ENCODE measurements around the gene BTBD6.

Gene BTBD6

GRCh38 chr14:105241641-105242040, 6.7 kb upstream of the BTBD6 start:
- no peak for DNase-seq

GRCh38 chr14:105244334-105244733, 4.0 kb upstream of the BTBD6 start:
- no peak for DNase-seq

DNA sequence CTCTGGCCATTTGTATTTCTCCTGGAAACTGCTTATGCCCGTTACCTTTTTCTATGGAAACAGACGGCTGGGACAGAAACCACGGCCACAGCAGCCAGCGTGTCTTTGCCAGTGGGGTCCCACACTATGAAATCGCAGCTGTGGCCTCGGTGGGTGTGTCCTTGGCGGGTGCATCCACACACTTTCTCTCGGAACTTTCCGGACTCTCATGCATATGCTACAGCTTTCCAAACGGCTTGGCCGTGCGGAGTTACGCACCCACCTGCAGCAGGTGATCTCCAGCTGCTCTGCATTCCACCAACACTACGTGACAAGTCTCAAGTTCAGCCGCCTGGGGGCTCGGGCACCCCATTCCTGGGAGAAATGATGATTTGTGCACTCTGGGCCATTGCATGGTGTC, 1.3 kb upstream of the BTBD6 start:
- DNase-seq = no peak

GRCh38 chr14:105247715-105248367, 492 bp upstream of the BTBD6 start:
- DNase-seq = no peak

GRCh38 chr14:105249182-105250007, 1.1 kb downstream of the BTBD6 start:
- DNase-seq = no peak

DNA sequence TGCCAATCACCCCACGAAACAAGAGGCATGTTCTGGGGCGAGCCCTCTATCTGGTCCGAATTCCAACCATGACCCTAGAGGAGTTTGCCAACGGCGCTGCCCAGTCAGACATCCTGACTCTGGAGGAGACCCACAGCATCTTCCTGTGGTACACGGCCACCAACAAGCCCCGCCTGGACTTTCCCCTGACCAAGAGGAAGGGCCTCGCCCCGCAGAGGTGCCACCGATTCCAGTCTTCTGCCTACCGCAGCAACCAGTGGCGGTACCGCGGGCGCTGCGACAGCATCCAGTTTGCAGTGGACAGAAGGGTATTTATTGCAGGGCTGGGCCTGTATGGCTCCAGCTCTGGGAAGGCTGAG, 1.7 kb downstream of the BTBD6 start:
- no peak for DNase-seq

DNA sequence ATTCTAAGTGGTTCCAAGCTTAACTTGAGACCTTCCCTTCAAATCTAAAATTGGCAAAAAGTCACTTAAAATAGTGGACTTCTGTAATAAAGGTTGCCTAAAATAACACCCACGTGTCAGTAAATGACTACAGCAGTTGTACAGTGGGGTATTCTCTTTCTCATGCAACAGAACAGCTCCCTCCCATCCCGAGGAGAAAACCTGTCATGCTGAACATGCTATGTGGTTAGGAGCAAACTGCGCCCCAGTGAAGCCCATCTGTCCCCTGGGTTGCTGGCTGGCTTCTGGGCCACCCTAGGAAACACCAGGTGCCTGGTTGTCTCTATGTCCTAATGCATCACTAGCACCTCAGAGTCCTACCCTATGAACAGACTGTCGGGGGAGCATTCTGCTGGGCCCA, 2.7 kb downstream of the BTBD6 start:
- DNase-seq = no peak

- DNase-seq = no peak
Observed at GRCh38 chr14:105251920-105252319, 3.6 kb downstream of the BTBD6 start.

GRCh38 chr14:105252552-105253328, 4.4 kb downstream of the BTBD6 start:
- DNase-seq = no peak

DNA sequence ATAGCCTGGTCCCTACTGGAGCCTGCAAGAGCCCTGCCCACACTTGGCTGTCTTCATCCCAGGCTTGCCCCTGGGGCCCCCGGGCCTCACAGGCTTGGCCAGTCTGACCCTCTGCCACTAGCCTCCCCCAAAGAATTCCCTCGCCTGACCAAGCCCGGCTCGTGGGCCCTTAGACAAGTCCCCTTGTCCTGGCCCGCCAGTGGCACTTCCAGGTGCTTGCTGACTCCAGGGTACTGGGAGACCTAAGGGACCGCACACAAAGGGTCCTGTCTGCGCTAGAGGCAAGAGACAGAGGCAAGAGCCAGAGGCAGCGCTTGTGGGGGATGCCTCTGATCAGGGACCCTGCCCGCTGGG, 5.0 kb downstream of the BTBD6 start:
- no peak for DNase-seq

DNA sequence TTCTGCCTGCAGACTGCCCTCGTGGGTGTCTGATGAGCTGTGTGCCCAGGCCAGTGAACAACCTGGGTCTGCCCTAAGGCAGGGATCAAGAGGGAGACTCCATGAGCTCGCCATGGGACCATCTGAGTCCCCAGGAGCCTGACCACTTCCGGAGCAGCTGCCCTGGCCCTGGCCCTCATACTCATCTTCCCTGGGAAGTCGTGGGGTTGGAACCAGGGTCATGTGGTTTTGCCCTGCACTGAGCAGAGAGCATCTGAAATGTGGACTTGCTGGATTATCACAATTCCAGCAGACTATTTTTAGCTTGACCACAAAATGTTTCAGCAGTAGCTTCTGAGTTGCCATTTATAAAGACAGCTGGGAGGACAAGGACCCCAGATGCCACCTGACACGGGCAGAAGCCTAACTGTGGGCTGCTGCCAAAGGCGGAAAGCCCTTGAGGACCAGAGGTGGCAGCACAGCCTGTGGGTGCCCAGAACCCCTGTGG, 6.7 kb downstream of the BTBD6 start:
- no peak for DNase-seq

DNA sequence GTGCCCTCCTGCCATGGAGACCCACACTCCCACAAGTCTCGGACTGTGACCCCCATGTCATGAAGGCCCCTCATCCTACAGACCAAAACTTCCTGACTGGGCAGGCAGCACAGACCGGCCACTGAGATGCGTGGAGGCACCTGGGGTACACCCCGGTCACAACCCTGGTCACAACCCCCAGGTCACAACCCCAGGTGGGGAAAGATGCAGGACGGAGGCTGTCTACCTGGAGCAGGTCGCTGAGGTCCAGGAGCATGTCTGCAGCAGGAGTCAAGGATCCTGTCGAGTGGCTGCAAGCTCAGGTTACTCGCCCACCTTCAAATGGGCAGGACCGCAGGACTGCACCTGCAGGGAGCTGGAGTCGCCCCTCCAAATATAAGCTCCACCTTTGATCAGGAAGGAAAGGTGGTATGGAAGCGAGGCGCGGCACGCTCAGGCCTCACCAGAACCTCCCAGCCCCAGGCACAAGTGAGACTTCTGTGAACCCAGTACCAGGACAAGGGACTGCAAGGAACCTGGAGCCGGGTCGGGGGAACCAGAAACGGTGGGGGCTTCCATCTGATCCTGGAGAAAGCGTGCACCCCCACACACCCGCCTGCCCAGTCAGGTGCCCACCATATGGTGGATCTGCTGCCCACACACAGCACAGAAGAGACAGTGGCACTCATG, 8.1 kb downstream of the BTBD6 start:
- no peak for DNase-seq

GRCh38 chr14:105257464-105257863, 9.1 kb downstream of the BTBD6 start:
- DNase-seq = no peak

DNA sequence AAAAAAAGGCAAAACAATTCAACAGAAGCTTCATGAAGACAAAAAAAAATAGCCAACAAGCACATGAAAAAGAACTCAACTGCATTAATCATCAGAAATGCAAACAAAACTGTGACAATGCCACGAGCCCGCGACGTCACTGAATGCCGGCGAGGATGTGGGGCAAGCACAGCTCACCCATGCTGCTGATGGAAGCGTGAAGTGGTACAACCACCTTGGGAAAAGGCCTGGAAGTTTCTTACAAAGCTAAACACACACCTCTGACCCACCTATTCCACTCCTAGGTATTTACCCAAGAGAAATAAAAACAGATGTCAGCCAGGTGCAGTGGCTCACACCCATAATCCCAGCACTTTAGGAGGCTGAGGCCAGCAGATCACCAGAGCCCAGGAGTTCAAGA, 10.5 kb downstream of the BTBD6 start:
- no peak for DNase-seq

- no peak for DNase-seq
Observed at GRCh38 chr14:105260959-105261358, 12.6 kb downstream of the BTBD6 start.

- DNase-seq = no peak
Observed at GRCh38 chr14:105261781-105262180, 13.4 kb downstream of the BTBD6 start.

DNA sequence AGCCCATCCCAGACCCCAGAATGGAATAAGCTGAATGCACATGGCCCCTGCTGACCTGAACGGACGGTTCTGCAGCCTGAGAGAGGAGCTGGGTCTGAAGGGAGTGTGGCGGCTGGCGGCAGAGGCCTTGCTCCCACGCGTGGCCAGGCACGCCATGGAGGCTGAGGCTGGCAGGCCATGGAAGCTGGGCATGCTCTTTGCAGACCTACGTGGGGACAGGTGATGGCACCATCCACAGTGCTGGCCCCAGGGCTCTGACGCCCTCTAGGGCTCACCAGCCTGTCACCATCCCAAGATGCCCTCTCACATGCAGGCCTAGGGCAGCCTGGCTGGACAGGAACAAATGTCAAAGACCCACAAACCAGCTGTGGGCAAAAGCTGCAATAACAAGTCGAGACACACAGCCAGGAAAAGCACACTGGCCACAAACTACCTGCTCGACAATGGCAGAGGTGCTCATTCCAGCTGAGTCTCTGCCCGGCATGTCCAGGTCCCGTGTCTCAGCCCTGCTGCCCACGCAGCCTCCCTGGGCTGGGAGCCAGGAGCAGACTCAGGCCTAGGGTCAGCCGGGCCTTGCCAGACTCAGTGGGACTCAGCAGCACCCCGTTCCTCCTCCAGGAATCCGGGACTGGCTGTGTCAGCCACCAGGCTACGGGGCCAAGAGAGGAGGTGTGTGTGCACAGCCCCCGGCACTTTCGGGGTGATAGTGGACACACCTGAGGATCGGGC, 19.7 kb downstream of the BTBD6 start:
- no peak for DNase-seq

- no peak for DNase-seq
Observed at GRCh38 chr14:105268736-105269354, 20.5 kb downstream of the BTBD6 start.

DNA sequence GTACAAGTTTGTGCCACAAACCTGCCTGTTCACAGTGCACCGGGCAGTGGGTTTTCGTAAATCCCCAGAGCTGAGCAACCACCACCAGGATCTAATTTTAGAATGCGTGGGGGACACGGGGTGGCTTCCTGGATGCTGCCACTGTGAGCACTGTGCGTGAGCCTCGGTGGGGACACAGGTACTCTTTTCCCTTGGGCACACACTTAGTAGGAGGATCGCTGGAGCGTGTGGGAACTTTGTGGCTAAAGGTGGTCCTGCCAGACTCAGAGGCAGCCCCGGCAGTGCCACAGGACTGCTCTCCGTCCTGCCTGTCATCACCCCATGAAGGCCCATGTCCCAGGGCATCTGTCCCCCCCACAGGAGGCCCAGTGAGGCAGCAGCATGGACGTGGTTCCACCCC, 21.1 kb downstream of the BTBD6 start:
- DNase-seq = no peak

DNA sequence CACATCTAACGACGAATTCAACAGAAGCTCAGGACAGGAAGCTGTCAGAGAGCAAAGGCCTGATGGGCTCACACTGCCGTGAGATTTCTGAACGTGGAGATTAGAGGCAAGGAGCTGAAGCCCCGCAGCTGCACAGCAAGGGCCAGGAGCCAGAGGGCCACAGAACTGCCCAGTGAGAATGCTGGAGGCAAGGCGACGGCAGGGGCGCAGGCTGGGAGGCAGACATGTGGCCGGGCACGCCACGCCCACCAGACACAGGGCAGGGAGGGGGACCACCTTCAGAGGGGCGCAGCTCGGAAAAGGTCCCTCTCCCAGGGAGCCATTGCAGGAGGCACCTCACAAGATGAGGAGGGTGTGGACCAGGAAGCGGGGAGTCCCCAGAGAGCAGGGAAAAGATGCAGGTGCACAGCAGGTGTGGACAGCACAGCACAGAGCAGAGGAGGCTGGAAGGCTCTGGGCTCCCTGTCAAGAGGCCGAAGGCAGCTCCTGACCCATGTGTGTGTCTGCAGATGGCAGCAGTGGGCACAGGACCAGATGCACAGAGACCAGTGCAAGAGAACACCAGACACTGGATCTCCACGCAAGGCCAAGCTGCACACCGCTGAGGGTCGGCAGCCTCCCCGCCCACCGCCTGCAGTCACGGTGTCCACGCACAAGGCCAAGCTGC, 23.0 kb downstream of the BTBD6 start:
- DNase-seq = no peak

- no peak for DNase-seq
Observed at GRCh38 chr14:105272623-105273022, 24.3 kb downstream of the BTBD6 start.

- DNase-seq = no peak
Observed at GRCh38 chr14:105273062-105273461, 24.7 kb downstream of the BTBD6 start.
